ENCODE data around the gene HBB. TPM values are rescaled to one million over a fixed set of nuclear protein-coding genes. Genes with fewer than 3 reads are reported as not detected.

HBB gene
- total RNA-seq, 4 donors from 2014 or later = 2.5 to 214 (median 107) TPM

DNA sequence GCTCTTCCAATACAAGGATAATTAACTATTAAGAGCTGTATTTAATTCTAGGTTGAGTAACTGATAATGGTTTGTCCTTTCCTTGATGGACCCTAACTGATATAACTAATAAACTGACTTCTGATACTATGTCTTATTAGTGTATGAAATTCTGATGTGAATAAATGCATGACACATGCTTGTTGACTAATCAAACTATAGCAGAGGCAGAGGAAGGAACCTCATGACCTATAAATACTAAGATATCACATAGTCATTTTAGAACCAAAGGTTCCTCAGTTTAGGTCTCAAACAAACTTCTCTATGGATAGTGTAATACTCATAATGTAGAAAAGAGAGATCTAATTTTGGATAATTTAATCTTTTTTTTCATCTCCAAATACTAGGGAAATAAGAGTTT lies 12.2 kb upstream of the HBB start:
- intact Hi-C loops (cut with DNase I) = no loop called here
- Histone ChIP-seq H3K4me3 (replicated peaks in 1 of 3) (no peak overlapping the region), H3K9me3 (no peaks in the 10 kb centered on the region), H3K36me3 (no peaks in the 10 kb centered on the region), H3K27ac (no peak overlapping the region), H3K27me3 (no peaks in the 10 kb centered on the region), H3K4me1 (no peaks in the 10 kb centered on the region)
- TF ChIP-seq POLR2A (IDR thresholded peaks at IDR 0.05) = no peak
- TF ChIP-seq, protein P1, sequence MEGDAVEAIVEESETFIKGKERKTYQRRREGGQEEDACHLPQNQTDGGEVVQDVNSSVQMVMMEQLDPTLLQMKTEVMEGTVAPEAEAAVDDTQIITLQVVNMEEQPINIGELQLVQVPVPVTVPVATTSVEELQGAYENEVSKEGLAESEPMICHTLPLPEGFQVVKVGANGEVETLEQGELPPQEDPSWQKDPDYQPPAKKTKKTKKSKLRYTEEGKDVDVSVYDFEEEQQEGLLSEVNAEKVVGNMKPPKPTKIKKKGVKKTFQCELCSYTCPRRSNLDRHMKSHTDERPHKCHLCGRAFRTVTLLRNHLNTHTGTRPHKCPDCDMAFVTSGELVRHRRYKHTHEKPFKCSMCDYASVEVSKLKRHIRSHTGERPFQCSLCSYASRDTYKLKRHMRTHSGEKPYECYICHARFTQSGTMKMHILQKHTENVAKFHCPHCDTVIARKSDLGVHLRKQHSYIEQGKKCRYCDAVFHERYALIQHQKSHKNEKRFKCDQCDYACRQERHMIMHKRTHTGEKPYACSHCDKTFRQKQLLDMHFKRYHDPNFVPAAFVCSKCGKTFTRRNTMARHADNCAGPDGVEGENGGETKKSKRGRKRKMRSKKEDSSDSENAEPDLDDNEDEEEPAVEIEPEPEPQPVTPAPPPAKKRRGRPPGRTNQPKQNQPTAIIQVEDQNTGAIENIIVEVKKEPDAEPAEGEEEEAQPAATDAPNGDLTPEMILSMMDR (IDR thresholded peaks at IDR 0.05) = no peak
- no peak for DNase-seq

DNA sequence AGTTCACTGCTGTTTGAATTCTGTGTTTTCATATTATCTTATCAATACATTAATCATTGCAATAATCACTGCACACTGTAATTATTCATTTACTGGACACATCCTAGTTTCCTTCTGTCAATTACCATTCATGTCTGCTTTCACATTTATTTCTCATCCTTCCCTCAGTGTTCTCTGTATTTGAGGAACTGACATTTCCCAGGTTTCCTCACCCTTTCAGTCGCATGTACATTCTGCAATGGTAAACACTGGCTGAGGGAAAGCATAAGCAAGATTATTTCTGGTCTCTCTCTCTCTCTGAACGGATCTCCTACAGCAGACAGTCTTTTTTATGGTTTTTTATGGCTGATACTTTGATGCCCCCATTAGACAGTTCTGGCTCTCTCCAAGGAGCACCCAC lies 11.6 kb upstream of the HBB start:
- H3K4me3 ChIP-seq (replicated peaks in 1 of 3) = no peak overlapping the region
- 57 to 60% methylated on average over 2 of the region's 2 CpGs for WGBS, 2 donors
- intact Hi-C loops (cut with DNase I) = no loop called here
- TF ChIP-seq, protein P1 (IDR thresholded peaks at IDR 0.05) = no peak
- no peak for TF ChIP-seq POLR2A (IDR thresholded peaks at IDR 0.05)
- H3K9me3 ChIP-seq = no peaks in the 10 kb centered on the region
- no peaks in the 10 kb centered on the region for H3K36me3 ChIP-seq
- no peak overlapping the region for H3K27ac ChIP-seq
- no peaks in the 10 kb centered on the region for H3K4me1 ChIP-seq
- no peak for DNase-seq
- H3K27me3 ChIP-seq = no peaks in the 10 kb centered on the region

GRCh38 chr11:5237420-5237819 lies 10.5 kb upstream of the HBB start:
- Histone ChIP-seq H3K4me1 (no peaks in the 10 kb centered on the region), H3K27ac (no peak overlapping the region), H3K36me3 (no peaks in the 10 kb centered on the region), H3K4me3 (replicated peaks in 1 of 3) (no peak overlapping the region), H3K27me3 (no peaks in the 10 kb centered on the region), H3K9me3 (no peaks in the 10 kb centered on the region)
- 95 to 96% methylated on average over 2 of the region's 2 CpGs for WGBS, 2 donors
- no peak for DNase-seq
- TF ChIP-seq, protein P1 (IDR thresholded peaks at IDR 0.05) = no peak
- TF ChIP-seq POLR2A (IDR thresholded peaks at IDR 0.05) = no peak
- intact Hi-C loops (cut with DNase I) = no loop called here

DNA sequence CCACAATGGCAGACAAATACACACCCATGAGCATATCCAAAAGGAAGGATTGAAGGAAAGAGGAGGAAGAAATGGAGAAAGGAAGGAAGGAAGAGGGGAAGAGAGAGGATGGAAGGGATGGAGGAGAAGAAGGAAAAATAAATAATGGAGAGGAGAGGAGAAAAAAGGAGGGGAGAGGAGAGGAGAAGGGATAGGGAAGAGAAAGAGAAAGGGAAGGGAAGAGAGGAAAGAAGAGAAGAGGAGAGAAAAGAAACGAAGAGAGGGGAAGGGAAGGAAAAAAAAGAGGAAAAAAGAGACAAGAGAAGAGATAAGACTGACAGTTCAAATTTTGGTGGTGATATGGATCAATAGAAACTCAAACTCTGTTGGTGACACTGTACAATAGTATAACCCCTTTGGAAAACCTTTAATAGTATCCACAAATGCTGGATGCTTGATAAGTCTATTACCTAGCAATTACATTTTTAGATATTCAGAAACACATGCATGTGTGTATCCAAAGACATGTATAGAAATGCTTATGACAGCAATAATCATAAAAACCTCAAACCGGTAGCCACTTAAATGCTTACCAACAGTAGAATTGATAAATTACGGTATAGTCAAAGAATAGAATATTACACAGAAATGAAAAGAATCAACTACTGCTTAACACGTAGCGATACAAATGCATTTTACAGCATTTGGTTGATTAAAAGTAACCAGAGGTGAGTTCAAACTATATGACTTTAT lies 8.7 kb upstream of the HBB start:
- DNase-seq = no peak
- no peaks in the 10 kb centered on the region for H3K36me3 ChIP-seq
- no peak overlapping the region for H3K27ac ChIP-seq
- no peaks in the 10 kb centered on the region for H3K4me1 ChIP-seq
- TF ChIP-seq POLR2A (IDR thresholded peaks at IDR 0.05) = no peak
- TF ChIP-seq, protein P1 (IDR thresholded peaks at IDR 0.05) = no peak
- no peak overlapping the region for H3K4me3 ChIP-seq (replicated peaks in 1 of 3)
- WGBS, 2 donors = 88 to 93% methylated on average over 5 of the region's 5 CpGs
- intact Hi-C loops (cut with DNase I) = no loop called here
- no peaks in the 10 kb centered on the region for H3K9me3 ChIP-seq
- H3K27me3 ChIP-seq = no peaks in the 10 kb centered on the region

- H3K9me3 ChIP-seq = no peaks in the 10 kb centered on the region
- TF ChIP-seq, protein P1 (IDR thresholded peaks at IDR 0.05) = no peak
- TF ChIP-seq POLR2A (IDR thresholded peaks at IDR 0.05) = no peak
- H3K36me3 ChIP-seq = no peaks in the 10 kb centered on the region
- no peak within 1 kb of the TSS for H3K4me3 ChIP-seq (replicated peaks in 1 of 3)
- no peaks in the 10 kb centered on the region for H3K27me3 ChIP-seq
- intact Hi-C loops (cut with DNase I) = no loop called here
- WGBS, 2 donors = 19 to 25% methylated on average over 2 of the region's 2 CpGs
- no peaks in the 10 kb centered on the region for H3K4me1 ChIP-seq
- H3K27ac ChIP-seq = no peak within 1 kb of the TSS
- no peak for DNase-seq
These were observed 7.5 kb upstream of the HBB start, which contains the start of gene HBD for GRCh38 chr11:5234381-5234834. Gene HBD, minus strand, starts transcription at chr11:5234483. Its CDS starts 50 bp downstream, at chr11:5234433.

Data from thyroid gland (tissue), 4 donors.